HCT116 (cell line): ENCODE data around the gene ARHGAP23. TPM values are rescaled to one million over a fixed set of nuclear protein-coding genes. Genes with fewer than 3 reads are reported as not detected.

Experiments used
- ATAC-seq: fragments of 200-7000 bp; cut with Tn5 transposase; 2 replicates; pipeline ENCODE4 v1.9.1; 2020; ENCODE audit warnings: mild to moderate bottlenecking, moderate library complexity
- BruUV-seq: library from RNA; stranded (reverse); fragments of 400-500 nt; replicated peaks from 2 replicates; lab custom pipeline; 2021; lab: Mats Ljungman, UMichigan
- CTCF ChIA-PET: fragments of 300-600 bp; sonication (Branson Sonifier 250); formaldehyde crosslinking; loops from one replicate; lab custom pipeline; 2021; ENCODE audit warnings: antibody characterized with exemption; lab: Charles Lee
- POLR2A ChIA-PET: fragments of 300-600, 350-600 bp; sonication (Branson Sonifier 250); formaldehyde crosslinking; loops from one replicate; lab custom pipeline; 2021; ENCODE audit warnings: antibody characterized with exemption; lab: Charles Lee
- RAD21 ChIA-PET, 2 experiments: fragments of 300-600 bp; sonication (Branson Sonifier 250); formaldehyde crosslinking; loops; one replicate each; lab custom pipeline; 2023; ENCODE audit warnings: low total read pairs in 2 of 2; ENCODE audit not compliant: uncharacterized antibody in 2 of 2, unreplicated experiment in 2 of 2, low non-redundant PET in 1 of 2; lab: Charles Lee
- DNase-seq: peaks from one replicate; pipeline ENCODE4 v3.0.0-alpha.2; 2010; ENCODE audit warnings: low read depth, low spot score
- H2AFZ ChIP-seq: fragments of 200-600 bp; shearing (Covaris generic), sonication (generic); 2 replicates; pipeline ENCODE4 v1.6.1; 2017; ENCODE audit warnings: low read depth, mixed run types, mixed read lengths, antibody characterized with exemption, low read length; ENCODE audit not compliant: poor library complexity, severe bottlenecking
- H3K27ac ChIP-seq: 2 replicates; pipeline ENCODE4 v1.5.1; 2012; ENCODE audit warnings: low read depth, low read length
- H3K27me3 ChIP-seq: fragments of 200-600 bp; sonication (generic); 2 replicates; pipeline ENCODE4 v1.6.1; 2016; ENCODE audit warnings: mixed run types, low read length, mixed read lengths; ENCODE audit not compliant: insufficient read depth
- H3K36me3 ChIP-seq, 2 experiments: fragments of 200-500 bp in 1 of 2; fragments of 200-600 bp in 1 of 2; sonication (Bioruptor generic) in 1 of 2; sonication (generic) in 1 of 2; 2 replicates each; pipeline versions ENCODE4 v1.5.1 to v1.6.1; 2014 to 2016; ENCODE audit warnings: low read length in 2 of 2, inconsistent platforms in 1 of 2, mixed read lengths in 1 of 2, mixed run types in 1 of 2; ENCODE audit not compliant: insufficient read depth in 2 of 2, control insufficient read depth in 1 of 2
- H3K4me1 ChIP-seq, 2 experiments: fragments of 200-600 bp in 1 of 2; sonication (generic) in 1 of 2; 2 replicates each; pipeline versions ENCODE4 v1.5.1 to v1.6.1; 2012 to 2017; ENCODE audit warnings: low read length in 2 of 2, inconsistent platforms in 1 of 2, mild to moderate bottlenecking in 1 of 2, mixed read lengths in 1 of 2, mixed run types in 1 of 2, moderate library complexity in 1 of 2; ENCODE audit not compliant: insufficient read depth in 2 of 2, control insufficient read depth in 1 of 2
- H3K4me2 ChIP-seq: fragments of 200-600 bp; sonication (generic); 2 replicates; pipeline ENCODE4 v1.6.1; 2017; ENCODE audit warnings: mixed run types, low read length, mixed read lengths
- H3K4me3 ChIP-seq, 2 experiments: fragments of 200-600 bp in 1 of 2; sonication (generic) in 1 of 2; replicated peaks in 1 of 2; 2 replicates each; pipeline ENCODE4 v1.5.1; 2011 to 2016; ENCODE audit warnings: low read length in 2 of 2, control low read depth in 1 of 2, low read depth in 1 of 2, mild to moderate bottlenecking in 1 of 2, mixed read lengths in 1 of 2, mixed run types in 1 of 2
- H3K79me2 ChIP-seq: fragments of 200-600 bp; sonication (generic); 2 replicates; pipeline ENCODE4 v1.6.1; 2017; ENCODE audit warnings: mild to moderate bottlenecking, mixed run types, low read length, moderate library complexity, mixed read lengths; ENCODE audit not compliant: insufficient read depth
- H3K9ac ChIP-seq: fragments of 200-600 bp; sonication (generic); 2 replicates; pipeline ENCODE4 v1.6.1; 2016; ENCODE audit warnings: low read length, mixed read lengths
- H3K9me2 ChIP-seq: fragments of 200-600 bp; sonication (generic), shearing (Covaris generic); 2 replicates; pipeline ENCODE4 v1.6.1; 2017; ENCODE audit warnings: mixed run types, mild to moderate bottlenecking, moderate library complexity; ENCODE audit not compliant: insufficient read depth
- H3K9me3 ChIP-seq, 2 experiments: fragments of 200-500 bp in 1 of 2; fragments of 200-600 bp in 1 of 2; sonication (Bioruptor generic) in 1 of 2; sonication (generic) in 1 of 2; 2 replicates each; pipeline ENCODE4 v1.6.1; 2014 to 2017; ENCODE audit warnings: low read length in 2 of 2, mixed read lengths in 2 of 2, inconsistent platforms in 1 of 2, low read depth in 1 of 2, mild to moderate bottlenecking in 1 of 2, mixed run types in 1 of 2, moderate library complexity in 1 of 2; ENCODE audit not compliant: control insufficient read depth in 1 of 2, insufficient read depth in 1 of 2
- H4K20me1 ChIP-seq: fragments of 200-600 bp; sonication (generic), shearing (Covaris generic); 2 replicates; pipeline ENCODE4 v1.6.1; 2017; ENCODE audit warnings: mixed run types, mild to moderate bottlenecking, moderate library complexity; ENCODE audit not compliant: insufficient read depth
- ATF3 ChIP-seq: IDR thresholded peaks from 2 replicates; pipeline ENCODE4 v1.6.1; 2012
- CBX3 ChIP-seq: IDR thresholded peaks from 2 replicates; pipeline ENCODE4 v1.6.1; 2012; ENCODE audit warnings: low read depth
- CEBPB ChIP-seq: IDR thresholded peaks from 2 replicates; pipeline ENCODE4 v1.6.1; 2012; ENCODE audit warnings: low read depth
- CTCF ChIP-seq, 3 experiments: fragments of 200-600 bp in 1 of 3; sonication (generic) in 1 of 3; IDR thresholded peaks in 2 of 3; conservative IDR thresholded peaks in 1 of 3; 2 replicates each; pipeline ENCODE4 v1.5.1; 2012 to 2017; ENCODE audit warnings: low read depth in 2 of 3, low read length in 2 of 3, antibody characterized with exemption in 1 of 3, borderline replicate concordance in 1 of 3, control low read depth in 1 of 3, mild to moderate bottlenecking in 1 of 3, mixed read lengths in 1 of 3, mixed run types in 1 of 3, moderate library complexity in 1 of 3; ENCODE audit not compliant: insufficient read depth in 1 of 3
- EGR1 ChIP-seq: IDR thresholded peaks from 2 replicates; pipeline ENCODE4 v1.6.1; 2012; ENCODE audit warnings: low read depth
- ELF1 ChIP-seq: IDR thresholded peaks from 2 replicates; pipeline ENCODE4 v1.6.1; 2012; ENCODE audit warnings: low read depth, borderline replicate concordance
- EZH2 ChIP-seq: fragments of 200-600 bp; sonication (generic); IDR thresholded peaks from 2 replicates; pipeline ENCODE4 v1.6.1; 2017; ENCODE audit warnings: antibody characterized with exemption, mixed run types
- EZH2phosphoT487 ChIP-seq: fragments of 200-600 bp; IDR thresholded peaks from 2 replicates; pipeline ENCODE4 v1.6.1; 2018; ENCODE audit warnings: antibody characterized with exemption, borderline replicate concordance
- FOSL1 ChIP-seq: IDR thresholded peaks from 2 replicates; pipeline ENCODE4 v1.6.1; 2012; ENCODE audit warnings: low read depth
- JUND ChIP-seq: IDR thresholded peaks from 2 replicates; pipeline ENCODE4 v1.6.1; 2012
- MAX ChIP-seq: IDR thresholded peaks from 2 replicates; pipeline ENCODE4 v1.6.1; 2012
- RAD21 ChIP-seq: IDR thresholded peaks from 2 replicates; pipeline ENCODE4 v1.6.1; 2012; ENCODE audit warnings: low read depth, mild to moderate bottlenecking
- SIN3A ChIP-seq: IDR thresholded peaks from 2 replicates; pipeline ENCODE4 v1.6.1; 2012; ENCODE audit warnings: low read depth
- SRF ChIP-seq: IDR thresholded peaks from 2 replicates; pipeline ENCODE4 v1.6.1; 2012; ENCODE audit warnings: low read depth
- TCF7L2 ChIP-seq: IDR thresholded peaks from 2 replicates; pipeline ENCODE4 v1.7.0; 2011; ENCODE audit warnings: borderline replicate concordance, inconsistent platforms; ENCODE audit not compliant: insufficient read depth, insufficient read length; ENCODE audit errors: extremely low read depth
- YY1 ChIP-seq: IDR thresholded peaks from 2 replicates; pipeline ENCODE4 v1.6.1; 2011; ENCODE audit warnings: low read length, low read depth, moderate library complexity, mild to moderate bottlenecking; ENCODE audit not compliant: insufficient replicate concordance; ENCODE audit errors: extremely low read depth
- ZBTB33 ChIP-seq: IDR thresholded peaks from 2 replicates; pipeline ENCODE4 v1.6.1; 2011; ENCODE audit warnings: mild to moderate bottlenecking, low read length, moderate library complexity; ENCODE audit not compliant: insufficient replicate concordance; ENCODE audit errors: extremely low read depth
- ZFX ChIP-seq: fragments of 450-650 bp; IDR thresholded peaks from 2 replicates; pipeline ENCODE4 v1.6.1; 2017
- intact Hi-C: fragments of 100-400 bp; cut with micrococcal nuclease; formaldehyde crosslinking; loops from 2 replicates; pipeline ENCODE4 v1.10.0; 2022
- total RNA-seq: library from RNA; stranded (reverse); gene quantifications from one replicate; pipeline ENCODE4 v1.2.1, GENCODE V29; 2021; ENCODE audit not compliant: unreplicated experiment

The ARHGAP23 gene
- total RNA-seq, 1 experiment from 2014 or later = 41.0 TPM

- H3K4me1 ChIP-seq = peaks cover 40 to 54% of the 10 kb centered on the region in 2 experiments
- peak overlapping the region; percentile 68 for H3K9ac ChIP-seq
These were observed 27.1 kb downstream of the ARHGAP23 start for GRCh38 chr17:38455288-38455915.

More at GRCh38 chr17:38455288-38455915, 27.1 kb downstream of the ARHGAP23 start:
- no peak overlapping the region for H2AFZ ChIP-seq
- H3K79me2 ChIP-seq = peaks cover 7% of the 10 kb centered on the region; the same call in 1 of the 2 replicates
- no TSS peak for BruUV-seq
- H3K4me2 ChIP-seq = peak overlapping the region; percentile 97
- TF ChIP-seq MAX = no peak
- no peak for TF ChIP-seq ATF3
- no peak for TF ChIP-seq FOSL1
- TF ChIP-seq EGR1 = no peak
- TF ChIP-seq CBX3 = no peak
- no peak for TF ChIP-seq ELF1
- TF ChIP-seq EZH2 = no peak
- TF ChIP-seq TCF7L2 = no peak
- TF ChIP-seq SIN3A = no peak
- no peak for TF ChIP-seq ZBTB33
- TF ChIP-seq CTCF (IDR thresholded peaks at IDR 0.05 in 2 of 3, conservative IDR thresholded peaks at IDR 0.05 in 1 of 3; ENCODE audit: borderline replicate concordance in 1 of 3, insufficient read depth in 1 of 3, low read depth in 2 of 3, low read length in 2 of 3) = no peak
- TF ChIP-seq YY1 = no peak
- no peak for TF ChIP-seq ZFX
- TF ChIP-seq EZH2phosphoT487 = no peak
- TF ChIP-seq SRF = no peak
- TF ChIP-seq CEBPB = no peak
- TF ChIP-seq RAD21 = no peak
- no peak for TF ChIP-seq JUND
- DNase-seq (no peak), ATAC-seq (no peak)
- H3K27ac ChIP-seq = peak overlapping the region; percentile 73
- ChIA-PET CTCF (interaction anchor here (0.6 to 1.0 kb wide), 2 partner anchors 20 to 182 kb away, joined by 3 read pairs; no protein-coding TSS in a partner anchor), POLR2A (interaction anchor here (0.6 to 1.7 kb wide), 2 partner anchors 10 to 353 kb away, joined by 3 to 4 read pairs; no protein-coding TSS in a partner anchor), RAD21 (interaction anchor here in 1 of 2 experiments (0.6 kb wide), 1 partner anchor 10 kb away, joined by 3 read pairs; no protein-coding TSS in a partner anchor)
- intact Hi-C loops = no loop called here
- H3K4me3 ChIP-seq = peak overlapping the region in 1 of 2 experiments; percentile 63; a peak in 2 of 4 replicates
- no peaks in the 10 kb centered on the region for H3K9me3 ChIP-seq
- H4K20me1 ChIP-seq = no peaks in the 10 kb centered on the region
- H3K36me3 ChIP-seq = no peaks in the 10 kb centered on the region; a peak in 2 of 4 replicates
- H3K27me3 ChIP-seq = no peaks in the 10 kb centered on the region
- no peaks in the 10 kb centered on the region for H3K9me2 ChIP-seq
